Activated CD8-positive, alpha-beta memory T cell treated with anti-CD3 and anti-CD28 coated beads for 1 hour (primary cell): ENCODE results near the gene PCDH18.

ENCODE experiments used
- DNase-seq, 2 donors: peaks; one replicate each; pipeline ENCODE4 v3.0.0-alpha.2; 2020; ENCODE audit warnings: low read depth in 1 of 2; ENCODE audit errors: extremely low read depth in 1 of 2

Gene PCDH18

GRCh38 chr4:137474711-137475301 is 57.5 kb downstream of the PCDH18 start:
- no peak for DNase-seq

DNA sequence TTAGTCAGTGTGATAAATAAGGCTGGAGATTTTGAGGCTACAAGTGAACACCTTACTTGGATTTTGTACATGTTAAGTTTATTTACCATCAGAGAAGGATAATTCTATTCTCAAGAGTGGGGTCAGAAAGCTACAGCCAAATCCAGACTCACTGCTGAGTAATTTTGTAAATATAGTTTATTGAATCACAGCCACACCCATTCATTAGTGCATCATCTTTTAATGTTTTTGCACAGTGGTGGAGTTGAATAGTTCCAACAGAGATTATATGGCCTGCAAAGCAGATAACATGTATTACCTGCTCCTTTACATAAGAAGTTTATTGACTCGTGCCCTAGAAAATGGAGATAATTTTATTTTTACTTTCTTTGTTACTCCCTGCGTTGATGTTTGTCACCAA is 60.4 kb downstream of the PCDH18 start:
- no peak for DNase-seq

- no peak for DNase-seq
Observed at GRCh38 chr4:137471461-137471860, 60.8 kb downstream of the PCDH18 start.

- no peak for DNase-seq
Observed at GRCh38 chr4:137470806-137471205, 61.5 kb downstream of the PCDH18 start.
